Measurements from ENCODE around the gene RAB3D.

DNA sequence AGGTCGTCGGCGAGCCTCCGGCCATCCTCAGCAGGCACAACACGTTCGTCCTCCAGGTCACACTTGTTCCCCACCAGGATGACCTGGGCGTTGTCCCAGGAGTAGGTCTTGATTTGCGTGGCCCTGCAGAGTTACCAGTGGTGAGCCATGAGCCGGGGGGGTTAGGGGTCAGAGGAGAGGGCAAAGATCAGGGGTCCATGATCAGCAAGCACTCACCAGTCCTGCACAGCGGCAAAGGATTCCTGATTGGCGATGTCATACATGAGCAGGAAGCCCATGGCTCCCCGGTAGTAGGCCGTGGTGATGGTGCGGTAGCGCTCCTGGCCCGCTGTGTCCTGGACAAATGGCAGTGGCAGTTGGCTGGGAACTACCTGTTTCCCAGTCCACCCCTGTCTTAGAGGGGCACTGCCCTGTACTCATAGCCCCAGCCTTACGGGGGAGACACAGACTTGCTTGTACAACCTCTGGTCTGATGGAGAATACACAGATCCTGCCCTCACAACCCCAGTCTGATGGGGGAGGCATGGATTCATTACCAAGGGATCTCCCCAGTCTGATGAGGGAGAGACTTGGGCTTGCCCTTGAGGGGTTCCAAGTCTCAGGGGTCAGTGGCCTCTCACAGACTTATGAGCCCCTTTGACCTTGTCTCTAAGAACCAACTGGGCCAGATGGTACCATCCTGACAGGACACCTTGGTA lies 3.9 kb downstream of the RAB3D start:
- TF ChIP-seq CTCF (IDR thresholded peaks at IDR 0.05), result no peak
- no peak for TF ChIP-seq POLR2A (IDR thresholded peaks at IDR 0.05)

All from right lobe of liver (tissue), 4 donors.